PFSK-1 (cell line): ENCODE measurements around the gene GPR173.

ENCODE experiments used
- FOXP2 ChIP-seq: optimal IDR thresholded peaks from 2 replicates; pipeline ENCODE3; 2011; ENCODE audit warnings: borderline replicate concordance, control low read depth, inconsistent platforms; ENCODE audit not compliant: insufficient read depth; ENCODE audit errors: extremely low read length, extremely low read depth
- POLR2AphosphoS5 ChIP-seq: IDR thresholded peaks from 2 replicates; pipeline ENCODE4 v1.6.1; 2012; ENCODE audit warnings: low read depth, mild to moderate bottlenecking, control low read depth, low read length, moderate library complexity
- REST ChIP-seq, 2 experiments: IDR thresholded peaks; 2 replicates each; pipeline versions ENCODE4 v1.6.1 to v1.8.0; 2011 to 2012; ENCODE audit warnings: low read depth in 2 of 2, low read length in 2 of 2, control low read depth in 1 of 2, inconsistent platforms in 1 of 2, mild to moderate bottlenecking in 1 of 2, moderate library complexity in 1 of 2; ENCODE audit not compliant: insufficient read depth in 1 of 2
- SIN3A ChIP-seq: IDR thresholded peaks from 2 replicates; pipeline ENCODE4 v1.6.1; 2012; ENCODE audit warnings: mild to moderate bottlenecking, low read length, moderate library complexity, borderline replicate concordance; ENCODE audit not compliant: insufficient read depth
- TAF1 ChIP-seq: IDR thresholded peaks from 2 replicates; pipeline ENCODE4 v1.6.1; 2012; ENCODE audit warnings: low read length, control low read depth, borderline replicate concordance; ENCODE audit not compliant: insufficient read depth

Gene GPR173

GRCh38 chrX:53044995-53045394, 3.6 kb upstream of the GPR173 start:
- TF ChIP-seq FOXP2, result no peak

GRCh38 chrX:53047228-53047627, 1.4 kb upstream of the GPR173 start:
- no peak for TF ChIP-seq REST (IDR thresholded peaks at IDR 0.05; ENCODE audit: insufficient read depth in 1 of 2, low read depth in 2 of 2, low read length in 2 of 2)
- TF ChIP-seq SIN3A, result no peak
- TF ChIP-seq POLR2AphosphoS5, result no peak
- no peak for TF ChIP-seq FOXP2
- no peak for TF ChIP-seq TAF1

- TF ChIP-seq POLR2AphosphoS5 (no peak), REST (IDR thresholded peaks at IDR 0.05; ENCODE audit: insufficient read depth in 1 of 2, low read depth in 2 of 2, low read length in 2 of 2) (no peak), FOXP2 (no peak), TAF1 (no peak), SIN3A (no peak)
Measured at GRCh38 chrX:53049127-53049517, 533 bp downstream of the GPR173 start.

- no peak for TF ChIP-seq SIN3A
- TF ChIP-seq TAF1, result no peak
- no peak for TF ChIP-seq POLR2AphosphoS5
- no peak for TF ChIP-seq FOXP2
- no peak for TF ChIP-seq REST (IDR thresholded peaks at IDR 0.05; ENCODE audit: insufficient read depth in 1 of 2, low read depth in 2 of 2, low read length in 2 of 2)
Measured at GRCh38 chrX:53050841-53051240, 2.3 kb downstream of the GPR173 start.

GRCh38 chrX:53055244-53055849, 6.8 kb downstream of the GPR173 start:
- no peak for TF ChIP-seq SIN3A
- no peak for TF ChIP-seq POLR2AphosphoS5
- TF ChIP-seq REST (IDR thresholded peaks at IDR 0.05; ENCODE audit: insufficient read depth in 1 of 2, low read depth in 2 of 2, low read length in 2 of 2), result no peak
- TF ChIP-seq FOXP2, result no peak
- TF ChIP-seq TAF1, result no peak
